ENCODE measurements around the gene NUDT8. TPM values are rescaled to one million over a fixed set of nuclear protein-coding genes. Genes with fewer than 3 reads are reported as not detected.

The NUDT8 gene
- total and polyA plus RNA-seq, 10 of the 15 experiments (the other 5 are each of a cell fraction or from before 2014, with no cell fraction given) = 0.32 to 18.2 (median 9.8) TPM

DNA sequence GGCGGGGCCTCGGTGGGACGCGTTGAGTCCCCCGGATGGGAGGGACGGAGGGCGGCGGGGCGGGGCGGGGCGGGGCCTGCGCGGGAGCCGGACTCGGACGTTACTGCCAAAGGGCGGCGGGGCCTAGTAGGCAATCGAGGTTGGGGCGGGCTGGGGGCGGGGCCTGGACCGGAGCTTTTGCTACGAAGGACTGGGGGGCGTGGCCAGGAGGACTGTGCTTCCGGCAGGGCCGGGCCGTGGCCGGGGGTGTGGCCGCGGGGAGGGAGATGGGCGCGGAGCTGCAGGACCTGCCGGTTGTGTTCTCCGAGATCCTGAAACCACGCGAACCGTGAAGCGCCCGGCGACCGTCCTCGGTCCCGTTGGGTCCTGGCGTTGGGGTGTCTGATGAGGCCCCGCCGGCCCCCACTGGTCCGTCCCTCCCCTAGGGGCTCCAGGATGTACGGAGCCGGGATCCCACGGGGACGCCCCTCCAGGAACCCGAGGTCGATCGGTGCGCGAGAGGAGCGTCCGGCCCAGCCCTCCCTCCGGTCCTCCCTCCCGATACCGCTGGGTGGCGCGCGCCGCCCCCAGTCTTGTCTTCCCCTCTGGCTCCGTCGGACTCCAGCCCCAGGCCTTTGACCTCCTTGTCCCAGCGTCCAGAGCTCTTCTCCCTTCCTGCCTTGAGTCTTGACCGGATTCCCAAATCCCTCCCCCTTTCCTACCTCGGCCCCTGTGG lies 648 bp upstream of the NUDT8 start (continued):
- TF ChIP-seq SIX5 (IDR thresholded peaks at IDR 0.05; ENCODE audit: low read depth, low read length, severe bottlenecking) = no peak
- no peak for TF ChIP-seq BCL11A (IDR thresholded peaks at IDR 0.05; ENCODE audit: low read depth, low read length)
- no peak for TF ChIP-seq CHD4 (IDR thresholded peaks at IDR 0.05)
- TF ChIP-seq MTA3 (IDR thresholded peaks at IDR 0.05; ENCODE audit: borderline replicate concordance, low read length) = no peak

- Histone ChIP-seq H3K4me2 (ENCODE audit: control insufficient read depth, insufficient read depth) (peak overlapping the region; percentile 96), H3K4me1 (ENCODE audit: control insufficient read depth, insufficient read depth, low read length) (peaks cover 15% of the 10 kb centered on the region), H4K20me1 (ENCODE audit: control insufficient read depth, insufficient read depth) (no peaks in the 10 kb centered on the region), H3K4me3 (peak overlapping the region; percentile 61), H3K79me2 (ENCODE audit: control insufficient read depth, insufficient read depth, low read length) (no peaks in the 10 kb centered on the region), H3K36me3 (ENCODE audit: control insufficient read depth in 2 of 2, insufficient read depth in 2 of 2, low read length in 1 of 2) (no peaks in the 10 kb centered on the region), H3K9me3 (replicated peaks; ENCODE audit: control insufficient read depth, insufficient read depth, low read length) (no peaks in the 10 kb centered on the region), H3K27ac (ENCODE audit: control insufficient read depth, insufficient read depth) (peak overlapping the region; percentile 24; the same call in 1 of the 2 replicates), H2AFZ (ENCODE audit: control insufficient read depth, low read depth, low read length) (peak overlapping the region; percentile 92), H3K27me3 (replicated peaks in 1 of 2; ENCODE audit: control insufficient read depth in 2 of 2, insufficient read depth in 2 of 2, low read length in 1 of 2) (no peaks in the 10 kb centered on the region), H3K9ac (ENCODE audit: control insufficient read depth, insufficient read depth, low read length) (peak overlapping the region; percentile 60)
- intact Hi-C loops (cut with micrococcal nuclease; ENCODE audit: unreplicated experiment) (loop anchor here (1.0 kb wide), 1 partner anchor 30 kb away; no protein-coding TSS in a partner anchor), in situ Hi-C loops (cut with MboI) (no loop called here)
- no peak for DNase-seq (ENCODE audit: low read depth, low spot score)
- ChIA-PET CTCF (interaction anchor here (0.6 to 6.4 kb wide), 24 partner anchors 9 to 756 kb away, joined by 3 to 71 read pairs (median 6); partner anchors contain the start of genes ACY3, CLCF1, GSTP1 and RPS6KB2), RAD21 (ENCODE audit: unreplicated experiment) (interaction anchor here (0.6 to 5.1 kb wide), 13 partner anchors 12 to 277 kb away, joined by 3 to 38 read pairs (median 9); partner anchors contain the start of genes ACY3, GSTP1 and PPP1CA), POLR2A (interaction anchor here (1.1 to 2.7 kb wide), 10 partner anchors 12 to 191 kb away, joined by 3 to 16 read pairs (median 6); partner anchors contain the start of genes ACY3, GSTP1 and PTPRCAP), SMC1A (ENCODE audit: uncharacterized antibody, unreplicated experiment) (interaction anchor here (0.7 to 6.4 kb wide), 10 partner anchors 12 to 73 kb away, joined by 3 to 52 read pairs (median 6); partner anchors contain the start of genes ACY3 and GSTP1)
- BruUV-seq (replicated peaks) = no TSS peak
- no peak for ATAC-seq
- WGBS (ENCODE audit: insufficient coverage, insufficient replicate concordance, low lambda C conversion rate, missing lambda C conversion rate) = 19% methylated on average over 25 of the region's 25 CpGs
- FAIRE-seq = peak; percentile 81
- TF ChIP-seq MEF2B (IDR thresholded peaks at IDR 0.05; ENCODE audit: partially characterized antibody, poor library complexity, severe bottlenecking) (peak; percentile 7), IKZF2 (IDR thresholded peaks at IDR 0.05) (0 out of 4 replicates have a peak, but pooled peaks of 1 of the 2 experiments have one; percentile 0), RFX5 (IDR thresholded peaks at IDR 0.05; ENCODE audit: low read depth, low read length) (0 out of 2 replicates have a peak, but pooled peaks have one; percentile 33), MLLT1 (IDR thresholded peaks at IDR 0.05) (0 out of 2 replicates have a peak, but pooled peaks have one; percentile 23), STAT1 (conservative IDR thresholded peaks at IDR 0.05) (0 out of 2 replicates have a peak, but pooled peaks have one; percentile 50)
- TF ChIP-seq, protein P1, sequence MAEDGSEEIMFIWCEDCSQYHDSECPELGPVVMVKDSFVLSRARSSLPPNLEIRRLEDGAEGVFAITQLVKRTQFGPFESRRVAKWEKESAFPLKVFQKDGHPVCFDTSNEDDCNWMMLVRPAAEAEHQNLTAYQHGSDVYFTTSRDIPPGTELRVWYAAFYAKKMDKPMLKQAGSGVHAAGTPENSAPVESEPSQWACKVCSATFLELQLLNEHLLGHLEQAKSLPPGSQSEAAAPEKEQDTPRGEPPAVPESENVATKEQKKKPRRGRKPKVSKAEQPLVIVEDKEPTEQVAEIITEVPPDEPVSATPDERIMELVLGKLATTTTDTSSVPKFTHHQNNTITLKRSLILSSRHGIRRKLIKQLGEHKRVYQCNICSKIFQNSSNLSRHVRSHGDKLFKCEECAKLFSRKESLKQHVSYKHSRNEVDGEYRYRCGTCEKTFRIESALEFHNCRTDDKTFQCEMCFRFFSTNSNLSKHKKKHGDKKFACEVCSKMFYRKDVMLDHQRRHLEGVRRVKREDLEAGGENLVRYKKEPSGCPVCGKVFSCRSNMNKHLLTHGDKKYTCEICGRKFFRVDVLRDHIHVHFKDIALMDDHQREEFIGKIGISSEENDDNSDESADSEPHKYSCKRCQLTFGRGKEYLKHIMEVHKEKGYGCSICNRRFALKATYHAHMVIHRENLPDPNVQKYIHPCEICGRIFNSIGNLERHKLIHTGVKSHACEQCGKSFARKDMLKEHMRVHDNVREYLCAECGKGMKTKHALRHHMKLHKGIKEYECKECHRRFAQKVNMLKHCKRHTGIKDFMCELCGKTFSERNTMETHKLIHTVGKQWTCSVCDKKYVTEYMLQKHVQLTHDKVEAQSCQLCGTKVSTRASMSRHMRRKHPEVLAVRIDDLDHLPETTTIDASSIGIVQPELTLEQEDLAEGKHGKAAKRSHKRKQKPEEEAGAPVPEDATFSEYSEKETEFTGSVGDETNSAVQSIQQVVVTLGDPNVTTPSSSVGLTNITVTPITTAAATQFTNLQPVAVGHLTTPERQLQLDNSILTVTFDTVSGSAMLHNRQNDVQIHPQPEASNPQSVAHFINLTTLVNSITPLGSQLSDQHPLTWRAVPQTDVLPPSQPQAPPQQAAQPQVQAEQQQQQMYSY (CRISPR knock-in tag; IDR thresholded peaks at IDR 0.05) = no peak
Measured at GRCh38 chr11:67628710-67629385, 889 bp downstream of the NUDT8 start.
